Stimulated activated CD4-positive, alpha-beta T cell treated with anti-CD3 and anti-CD28 coated beads, Interleukin-4, amount 100 ng/mL, for 48 hours (primary cell): Measurements from ENCODE around the gene CFAP92.

Experiments
- DNase-seq, 2 donors: peaks; one replicate each; pipeline ENCODE4 v3.0.0-alpha.2; 2020; ENCODE audit warnings: low read depth in 2 of 2

The CFAP92 gene

DNA sequence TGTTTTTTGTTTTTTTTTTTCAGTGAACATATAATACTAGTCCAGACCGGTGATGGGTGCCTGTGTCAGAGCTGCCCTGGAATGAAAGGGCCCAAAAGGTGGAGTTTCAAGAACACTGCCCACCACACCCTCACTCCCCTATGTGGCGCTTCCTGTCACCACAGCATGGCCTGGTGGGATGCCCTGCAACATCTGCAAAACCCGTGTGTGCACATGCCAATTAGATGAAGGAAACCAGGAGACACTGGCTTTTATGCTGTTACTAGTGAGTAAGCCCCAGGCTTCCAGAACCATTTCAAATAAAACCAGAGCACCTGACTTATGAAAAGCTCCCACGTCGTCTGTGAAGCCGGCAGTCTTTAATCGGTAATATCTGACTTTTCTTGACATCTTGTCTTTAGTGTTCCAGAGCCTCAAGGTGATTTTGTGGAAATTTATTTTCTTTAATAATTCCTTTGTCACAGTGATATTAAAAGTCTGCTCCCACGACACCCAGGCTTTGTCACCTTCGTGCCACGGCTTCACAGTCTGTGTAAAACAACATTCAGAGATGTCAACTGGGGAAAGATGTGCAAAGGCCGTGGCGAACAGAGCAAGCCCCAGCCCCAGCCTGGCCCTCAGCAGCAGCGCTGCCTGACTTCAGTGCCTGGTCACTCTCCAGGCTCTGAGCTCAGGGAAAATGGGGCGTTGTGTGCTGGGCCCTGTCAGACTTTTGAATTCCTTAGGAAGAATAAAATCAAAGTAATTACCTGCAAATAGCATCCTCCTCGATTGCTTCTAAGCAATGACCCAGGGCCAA is 6.4 kb downstream of the CFAP92 start:
- no peak for DNase-seq

DNA sequence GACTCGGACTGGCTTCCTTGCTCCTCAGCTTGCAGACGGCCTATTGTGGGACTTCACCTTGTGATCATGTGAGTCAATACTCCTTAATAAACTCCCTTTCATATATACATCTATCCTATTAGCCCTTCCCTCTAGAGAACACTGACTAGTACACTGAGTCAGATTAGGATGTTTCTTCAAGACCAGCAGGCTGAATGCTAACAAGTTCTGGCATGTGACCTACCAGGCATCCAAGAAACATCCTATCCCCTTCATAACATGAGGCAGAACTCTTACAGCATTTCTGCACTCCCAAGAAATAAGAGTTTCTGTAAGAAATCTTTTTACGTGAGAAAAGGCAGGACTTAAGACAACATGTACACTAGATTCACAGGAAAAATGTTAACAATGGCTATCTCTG is 9.3 kb downstream of the CFAP92 start:
- no peak for DNase-seq

GRCh38 chr3:128983293-128984069 is 10.4 kb downstream of the CFAP92 start:
- no peak for DNase-seq

- DNase-seq = no peak
Measured at GRCh38 chr3:128975276-128975675, 18.6 kb downstream of the CFAP92 start.

- no peak for DNase-seq
Measured at GRCh38 chr3:128973988-128974564, 19.8 kb downstream of the CFAP92 start.

- DNase-seq = no peak
Measured at GRCh38 chr3:128971421-128972100, 22.3 kb downstream of the CFAP92 start.

- no peak for DNase-seq
Measured at GRCh38 chr3:128970740-128971047, 23.2 kb downstream of the CFAP92 start.

DNA sequence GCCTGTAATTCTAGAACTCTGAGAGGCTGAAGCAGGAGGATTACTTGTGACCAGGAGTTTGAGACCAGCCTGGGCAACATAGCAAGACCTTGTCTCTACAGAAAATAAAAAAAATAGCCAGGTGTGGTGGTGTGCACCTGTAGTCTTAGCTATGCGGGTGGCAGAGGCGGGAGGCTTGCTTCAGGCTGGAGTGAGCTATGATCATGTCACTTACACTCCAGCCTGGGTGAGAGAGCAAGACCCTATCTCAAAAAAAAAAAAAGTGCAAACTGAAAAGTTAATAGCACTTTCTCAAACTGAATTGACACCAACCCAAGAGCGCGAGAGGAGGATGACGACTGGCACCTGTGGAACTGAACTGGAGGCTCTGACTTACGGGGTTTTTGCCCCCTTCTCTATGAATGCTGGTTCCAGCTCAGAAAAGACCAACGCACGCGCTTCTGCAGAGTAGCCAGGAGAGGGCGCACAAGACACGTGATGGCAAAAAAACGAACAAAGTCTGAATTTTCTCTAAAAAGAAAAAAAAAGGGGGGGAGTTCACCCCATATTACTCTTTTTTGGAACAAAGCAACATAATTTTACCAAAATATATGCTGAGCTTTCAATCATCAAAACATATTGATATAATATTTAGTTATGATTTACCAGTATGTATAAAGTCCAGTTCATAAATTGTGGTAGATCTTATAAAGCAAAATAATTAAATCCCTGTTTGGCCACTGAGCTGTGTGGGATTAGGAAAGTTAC is 23.7 kb downstream of the CFAP92 start:
- peak; percentile 47 to 49 for DNase-seq

GRCh38 chr3:128967748-128968355 is 26.0 kb downstream of the CFAP92 start:
- no peak for DNase-seq

DNA sequence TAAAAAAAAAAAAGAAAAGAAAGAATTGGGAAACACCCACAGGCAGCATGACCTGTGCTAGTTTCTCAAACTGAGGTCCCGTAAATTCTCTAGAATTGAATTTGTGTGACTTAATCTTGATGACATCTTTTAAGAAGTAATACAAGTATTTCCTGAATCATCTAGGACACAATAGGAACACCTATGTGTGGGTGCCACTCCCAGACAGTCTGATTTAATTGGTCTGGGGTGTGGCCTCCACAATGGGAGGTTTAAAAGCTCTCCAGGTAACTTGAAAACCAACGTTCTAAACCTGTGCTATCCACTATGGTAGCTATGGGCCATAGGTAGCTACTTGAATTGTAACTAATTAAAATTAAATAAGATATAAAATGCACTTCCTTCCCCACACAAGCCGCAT is 28.1 kb downstream of the CFAP92 start:
- DNase-seq = no peak

DNA sequence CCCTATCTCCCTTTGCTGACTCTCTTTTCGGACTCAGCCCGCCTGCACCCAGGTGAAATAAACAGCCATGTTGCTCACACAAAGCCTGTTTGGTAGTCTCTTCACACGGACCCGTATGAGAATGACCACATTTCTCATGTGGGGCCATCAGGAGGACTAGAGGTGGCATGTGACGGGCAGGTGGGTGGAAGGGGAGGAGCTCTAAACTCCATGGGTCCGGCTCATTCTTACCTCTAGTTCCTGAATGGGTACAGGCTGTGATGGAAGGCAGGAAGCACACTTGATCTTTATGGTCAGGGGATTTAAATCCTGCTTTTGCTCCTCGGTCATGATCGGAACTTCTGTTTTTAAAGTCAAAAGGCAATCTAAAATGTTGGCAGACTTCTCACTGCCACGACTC is 28.6 kb downstream of the CFAP92 start:
- no peak for DNase-seq

GRCh38 chr3:128956440-128956839 is 37.4 kb downstream of the CFAP92 start:
- no peak for DNase-seq

DNA sequence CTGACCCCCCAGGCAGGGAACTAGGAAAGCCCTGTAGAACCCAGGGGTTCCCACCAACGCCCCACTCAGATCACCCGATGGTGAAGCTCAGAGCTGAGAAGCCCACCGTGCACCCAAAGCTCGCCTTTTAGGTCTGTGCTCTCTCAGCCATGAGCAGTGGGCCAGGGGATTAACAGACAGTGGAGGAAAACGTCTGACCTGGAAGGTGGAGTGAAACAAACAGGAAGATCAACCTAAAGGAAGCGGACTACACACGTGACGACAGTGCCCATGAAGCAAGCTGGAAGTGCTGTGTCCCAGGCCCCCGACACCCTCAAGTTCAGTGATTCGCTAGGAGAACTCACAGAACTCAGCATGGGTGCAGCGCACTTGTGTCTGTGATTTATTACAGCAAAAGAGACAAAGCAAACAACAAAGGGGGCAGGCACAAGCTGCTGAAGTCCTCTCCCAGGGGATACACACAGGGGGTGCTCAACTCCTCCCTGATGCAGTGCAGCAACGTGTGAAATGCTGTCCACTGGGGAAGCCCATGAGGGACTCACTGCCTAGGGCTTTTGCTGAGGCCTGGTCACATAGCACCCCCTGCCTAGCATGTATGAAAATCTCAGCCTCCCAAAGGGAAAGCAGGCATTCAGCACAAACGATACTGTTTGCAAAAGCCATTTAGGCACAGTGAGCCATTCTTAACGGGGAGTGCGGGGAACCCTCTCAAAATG is 43.5 kb downstream of the CFAP92 start:
- DNase-seq = no peak

- DNase-seq = no peak
Measured at GRCh38 chr3:128949158-128949557, 44.7 kb downstream of the CFAP92 start.

DNA sequence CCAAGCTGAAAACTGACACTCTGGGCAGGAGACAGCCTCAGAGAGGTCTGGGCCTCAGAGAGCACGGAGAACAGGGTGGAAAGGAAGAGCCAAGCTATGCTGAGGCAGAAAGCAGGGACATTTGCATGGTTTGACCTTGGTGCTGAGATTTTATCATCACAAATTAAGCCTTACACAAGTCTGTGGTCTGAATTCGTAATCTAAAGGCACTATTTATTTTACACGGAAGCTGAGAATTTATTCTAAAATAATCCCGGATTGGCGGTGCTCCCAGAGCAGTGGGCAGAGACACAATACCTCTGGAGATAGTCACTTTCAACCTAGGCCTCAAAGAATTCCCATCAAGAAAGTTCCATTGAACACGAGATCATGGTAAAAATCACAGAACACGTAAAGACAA is 47.5 kb downstream of the CFAP92 start:
- DNase-seq = no peak

DNA sequence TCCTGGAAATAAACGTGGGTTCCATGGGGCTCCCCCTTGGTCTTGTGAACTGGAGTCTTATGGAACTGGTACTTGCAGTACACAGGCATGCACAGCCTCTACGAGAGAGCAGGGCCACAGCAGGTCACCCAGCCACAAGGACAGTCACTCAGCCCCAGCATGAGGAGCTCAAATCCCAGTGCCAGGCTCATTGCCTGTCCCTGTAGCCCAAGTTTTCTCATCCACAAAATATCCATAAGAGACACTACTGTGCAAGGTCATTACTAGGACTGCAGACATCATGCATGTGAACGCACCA is 48.0 kb downstream of the CFAP92 start:
- no peak for DNase-seq

DNA sequence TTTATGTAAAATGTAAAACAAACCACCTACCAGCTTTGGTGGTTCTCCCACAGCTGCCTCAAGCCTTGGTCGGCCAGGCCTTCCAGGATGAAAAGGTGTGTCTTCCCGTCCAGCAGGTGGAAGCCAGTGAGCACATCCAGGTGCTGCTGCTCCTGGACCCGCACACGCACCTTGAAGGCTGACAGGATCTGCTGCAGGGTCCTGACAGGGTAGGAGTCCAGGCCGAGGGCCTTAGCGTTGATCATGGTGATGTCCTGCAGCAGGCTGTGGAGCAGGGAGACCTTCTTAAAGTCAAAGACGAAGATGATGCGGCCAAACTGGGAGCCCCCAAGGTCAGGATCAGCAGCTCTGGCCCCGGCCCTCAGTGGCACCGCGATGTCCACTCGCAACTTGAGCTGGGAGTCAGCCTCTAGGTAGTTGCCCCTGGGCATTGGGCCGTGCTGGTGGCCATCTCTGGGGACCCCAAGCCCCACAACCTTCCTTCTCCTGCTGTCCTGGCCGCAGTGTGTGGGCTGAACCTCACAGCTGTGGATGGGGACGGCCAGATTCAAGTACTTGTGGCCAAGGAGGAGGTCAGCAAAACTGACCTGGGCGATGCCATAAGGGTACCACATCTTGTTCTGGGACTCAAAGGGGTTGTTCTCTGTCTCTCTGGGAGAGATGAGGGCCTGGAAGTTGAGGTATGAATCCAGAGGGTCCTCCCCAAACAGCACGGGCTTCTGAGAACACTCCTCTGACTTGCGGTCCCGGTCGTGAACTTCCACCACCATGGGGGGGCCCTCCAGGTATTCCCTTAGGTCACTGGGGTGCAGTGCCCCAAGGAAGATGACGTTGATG is 48.6 kb downstream of the CFAP92 start:
- no peak for DNase-seq

GRCh38 chr3:128942161-128942952 is 51.5 kb downstream of the CFAP92 start:
- no peak for DNase-seq

GRCh38 chr3:128940252-128940651 is 53.6 kb downstream of the CFAP92 start:
- no peak for DNase-seq
